Measurements from ENCODE around the gene ADCY9. TPM values are rescaled to one million over a fixed set of nuclear protein-coding genes. Genes with fewer than 3 reads are reported as not detected.

ADCY9 gene
- total RNA-seq, 1 donor from 2014 or later = 26.9 TPM

DNA sequence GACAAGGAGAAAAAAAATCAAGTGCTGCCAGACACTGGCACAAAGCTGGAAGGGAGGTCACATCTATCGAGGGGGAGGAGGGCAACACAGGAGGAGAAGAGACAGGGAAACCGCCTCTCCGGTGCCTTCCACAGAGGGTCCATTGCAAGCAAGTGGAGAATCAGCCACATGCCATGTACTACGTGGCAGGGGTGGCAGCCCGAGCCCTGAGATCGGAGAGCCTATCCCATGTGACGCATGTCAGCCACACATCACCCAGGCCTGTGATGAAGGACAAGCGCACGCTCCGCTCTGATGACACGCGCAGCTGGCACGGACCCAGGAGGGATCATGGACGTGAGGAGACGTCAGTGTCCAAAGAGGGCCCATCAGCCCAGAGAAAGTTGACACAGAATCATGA lies 30.1 kb downstream of the ADCY9 start:
- Mint-ChIP-seq H3K4me1 (ENCODE audit: unreplicated experiment) (peaks cover 22% of the 10 kb centered on the region), H3K27me3 (ENCODE audit: unreplicated experiment) (no peaks in the 10 kb centered on the region), H3K4me3 (ENCODE audit: unreplicated experiment) (no peak overlapping the region), H3K27ac (ENCODE audit: unreplicated experiment) (no peak overlapping the region), H3K36me3 (ENCODE audit: unreplicated experiment) (peaks cover 3% of the 10 kb centered on the region), H3K9me3 (ENCODE audit: unreplicated experiment) (no peaks in the 10 kb centered on the region)
- DNase-seq (ENCODE audit: extremely low spot score, unreplicated experiment) = peak; percentile 70
- no peak for TF ChIP-seq CTCF (IDR thresholded peaks at IDR 0.05)

DNA sequence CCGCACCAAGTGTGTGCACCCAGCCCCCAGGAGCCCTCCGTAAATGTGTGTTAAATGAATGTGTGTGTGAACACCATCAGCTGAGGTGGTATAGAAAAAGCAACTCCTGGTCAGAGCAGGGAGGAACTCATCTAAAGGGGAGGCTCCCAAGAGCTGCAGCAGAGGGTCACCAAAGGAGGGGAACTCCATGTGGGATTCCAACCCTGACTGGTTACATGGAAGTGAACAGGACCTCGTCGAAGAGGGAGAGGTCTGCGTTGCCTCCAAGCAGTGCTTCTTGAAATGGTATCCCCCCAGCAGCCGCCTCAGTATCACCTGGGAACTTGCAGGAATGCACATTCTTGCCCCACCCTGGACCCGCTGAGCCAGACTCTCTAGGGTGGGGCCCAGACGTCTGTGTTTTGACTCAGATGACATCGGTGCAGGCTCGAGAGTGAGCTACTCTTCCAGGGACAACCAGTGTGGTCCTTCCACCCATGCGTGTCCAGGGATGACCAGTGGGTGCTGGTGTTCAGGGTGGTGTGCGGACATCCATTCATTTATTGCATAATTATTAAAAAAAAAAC lies 30.8 kb downstream of the ADCY9 start:
- H3K27ac Mint-ChIP-seq (ENCODE audit: unreplicated experiment) = no peak overlapping the region
- DNase-seq (ENCODE audit: extremely low spot score, unreplicated experiment) = peak; percentile 70

GRCh38 chr16:4083347-4083870 lies 32.8 kb downstream of the ADCY9 start:
- no peaks in the 10 kb centered on the region for H3K27me3 Mint-ChIP-seq (ENCODE audit: unreplicated experiment)
- H3K27ac Mint-ChIP-seq (ENCODE audit: unreplicated experiment) = no peak overlapping the region
- peaks cover 4% of the 10 kb centered on the region for H3K9me3 Mint-ChIP-seq (ENCODE audit: unreplicated experiment)
- H3K4me3 Mint-ChIP-seq (ENCODE audit: unreplicated experiment) = no peak overlapping the region
- peaks cover 15% of the 10 kb centered on the region for H3K4me1 Mint-ChIP-seq (ENCODE audit: unreplicated experiment)
- no peak for TF ChIP-seq CTCF (IDR thresholded peaks at IDR 0.05)
- DNase-seq (ENCODE audit: extremely low spot score, unreplicated experiment) = no peak
- peaks cover 6% of the 10 kb centered on the region for H3K36me3 Mint-ChIP-seq (ENCODE audit: unreplicated experiment)

More for the DNA sequence above, 30.8 kb downstream of the ADCY9 start:
- H3K36me3 Mint-ChIP-seq (ENCODE audit: unreplicated experiment) = peaks cover 3% of the 10 kb centered on the region
- H3K27me3 Mint-ChIP-seq (ENCODE audit: unreplicated experiment) = no peaks in the 10 kb centered on the region
- TF ChIP-seq CTCF (IDR thresholded peaks at IDR 0.05) = no peak
- H3K9me3 Mint-ChIP-seq (ENCODE audit: unreplicated experiment) = no peaks in the 10 kb centered on the region
- H3K4me1 Mint-ChIP-seq (ENCODE audit: unreplicated experiment) = peaks cover 26% of the 10 kb centered on the region
- H3K4me3 Mint-ChIP-seq (ENCODE audit: unreplicated experiment) = no peak overlapping the region

DNA sequence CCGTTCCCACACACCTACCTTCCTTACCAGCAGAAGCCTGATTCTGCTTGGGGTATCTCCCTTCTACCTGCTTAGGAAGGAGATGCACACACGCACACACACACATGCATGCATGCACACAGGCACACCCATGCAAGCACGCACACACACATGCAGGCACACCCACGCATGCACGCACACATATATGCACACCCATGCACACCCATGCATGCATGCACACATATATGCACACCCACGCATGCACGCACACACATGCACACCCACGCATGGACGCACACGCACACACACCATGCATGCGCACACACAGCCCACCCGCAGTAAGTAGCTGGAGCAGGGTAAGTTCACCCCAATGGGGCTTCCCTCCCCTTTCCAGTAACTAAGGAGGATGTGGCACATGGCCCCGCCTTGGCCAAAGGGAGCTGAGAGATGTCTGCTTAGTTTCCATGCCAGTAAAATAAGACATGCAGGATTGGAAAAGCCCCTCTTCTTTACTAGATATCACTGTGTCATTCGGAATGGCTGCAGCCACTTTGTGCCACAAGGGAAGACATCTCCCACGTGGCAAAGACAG lies 33.7 kb downstream of the ADCY9 start:
- H3K27ac Mint-ChIP-seq (ENCODE audit: unreplicated experiment) = no peak overlapping the region
- DNase-seq (ENCODE audit: extremely low spot score, unreplicated experiment) = peak; percentile 48
- H3K27me3 Mint-ChIP-seq (ENCODE audit: unreplicated experiment) = no peaks in the 10 kb centered on the region
- no peak overlapping the region for H3K4me3 Mint-ChIP-seq (ENCODE audit: unreplicated experiment)
- H3K9me3 Mint-ChIP-seq (ENCODE audit: unreplicated experiment) = peaks cover 4% of the 10 kb centered on the region
- H3K4me1 Mint-ChIP-seq (ENCODE audit: unreplicated experiment) = peaks cover 10% of the 10 kb centered on the region
- no peak for TF ChIP-seq CTCF (IDR thresholded peaks at IDR 0.05)
- H3K36me3 Mint-ChIP-seq (ENCODE audit: unreplicated experiment) = peaks cover 9% of the 10 kb centered on the region

DNA sequence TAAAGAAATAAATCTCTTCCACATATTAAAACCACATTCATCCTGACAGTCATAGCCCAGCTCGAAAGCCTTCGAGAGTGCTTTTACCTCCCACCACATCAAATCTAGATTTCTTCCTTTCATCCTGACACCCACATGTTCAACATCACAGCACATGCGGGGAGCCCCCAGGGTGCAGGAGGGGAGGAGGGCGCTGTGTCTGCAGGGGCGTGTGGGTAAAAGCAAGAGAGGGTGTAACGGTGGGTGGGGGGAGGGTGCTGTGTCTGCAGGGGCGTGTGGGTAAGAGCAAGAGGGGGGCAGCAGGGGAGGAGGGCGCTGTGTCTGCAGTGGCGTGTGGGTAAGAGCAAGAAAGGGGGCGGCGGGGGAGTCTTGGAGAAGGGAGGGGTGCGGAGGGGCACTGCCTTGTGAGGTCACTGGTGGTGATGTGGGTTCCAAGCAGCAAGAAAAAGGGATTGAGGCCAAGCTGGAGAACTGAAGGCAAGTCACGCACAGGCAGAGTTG lies 34.7 kb downstream of the ADCY9 start:
- no peaks in the 10 kb centered on the region for H3K27me3 Mint-ChIP-seq (ENCODE audit: unreplicated experiment)
- peak; percentile 48 for DNase-seq (ENCODE audit: extremely low spot score, unreplicated experiment)
- peaks cover 4% of the 10 kb centered on the region for H3K9me3 Mint-ChIP-seq (ENCODE audit: unreplicated experiment)
- no peak overlapping the region for H3K4me3 Mint-ChIP-seq (ENCODE audit: unreplicated experiment)
- no peak for TF ChIP-seq CTCF (IDR thresholded peaks at IDR 0.05)
- H3K27ac Mint-ChIP-seq (ENCODE audit: unreplicated experiment) = no peak overlapping the region
- peaks cover 10% of the 10 kb centered on the region for H3K4me1 Mint-ChIP-seq (ENCODE audit: unreplicated experiment)
- H3K36me3 Mint-ChIP-seq (ENCODE audit: unreplicated experiment) = peaks cover 9% of the 10 kb centered on the region
